Fibroblast of lung (primary cell): ENCODE results near the gene CLGN.

Experiments used
- CTCF ChIP-seq, 2 donors: IDR thresholded peaks in 1 of 2; conservative IDR thresholded peaks in 1 of 2; 1 replicate in 1 of 2; 2 replicates in 1 of 2; pipeline ENCODE4 v1.5.1; 2011 to 2012; ENCODE audit warnings: low read length in 2 of 2, control low read depth in 1 of 2, inconsistent platforms in 1 of 2, low read depth in 1 of 2, mild to moderate bottlenecking in 1 of 2
- EZH2 ChIP-seq: IDR thresholded peaks from 2 replicates; pipeline ENCODE4 v1.5.1; 2012; ENCODE audit warnings: low read length, control low read depth, mild to moderate bottlenecking; ENCODE audit errors: missing control alignments

GRCh38 chr4:140448830-140449229, 21.4 kb upstream of the CLGN start:
- TF ChIP-seq CTCF (conservative IDR thresholded peaks at IDR 0.05 in 1 of 2, IDR thresholded peaks at IDR 0.05 in 1 of 2; ENCODE audit: low read depth in 1 of 2, low read length in 2 of 2): no peak
- TF ChIP-seq EZH2: no peak
